Transverse colon (tissue), 4 donors: ENCODE measurements around the gene ITGA4.

Experiments
- CTCF ChIP-seq, 5 experiments: fragments of 200-600 bp in 3 of 5; fragments of 450-650 bp in 2 of 5; sonication (generic) in 3 of 5; IDR thresholded peaks; 1 replicate in 2 of 5; 2 replicates in 3 of 5; pipeline ENCODE4 v1.5.1; 2016 to 2017; ENCODE audit warnings: antibody characterized with exemption in 5 of 5, inconsistent platforms in 3 of 5, mild to moderate bottlenecking in 2 of 5, moderate library complexity in 1 of 5
- EP300 ChIP-seq: sonication (generic); formaldehyde crosslinking; IDR thresholded peaks from one replicate; pipeline ENCODE4 v1.6.1; 2017; ENCODE audit warnings: antibody characterized with exemption, low read depth
- POLR2A ChIP-seq: fragments of 450-650 bp; IDR thresholded peaks from one replicate; pipeline ENCODE4 v1.6.1; 2016; ENCODE audit warnings: antibody characterized with exemption, mild to moderate bottlenecking, moderate library complexity
- POLR2AphosphoS5 ChIP-seq, 3 donors: sonication (generic); formaldehyde crosslinking; IDR thresholded peaks; one replicate each; pipeline ENCODE4 v1.6.1; 2016; ENCODE audit warnings: antibody characterized with exemption in 3 of 3

GRCh38 chr2:181578829-181579228 is 121.6 kb downstream of the ITGA4 start:
- TF ChIP-seq CTCF (IDR thresholded peaks at IDR 0.05) (no peak), POLR2A (no peak), EP300 (no peak), POLR2AphosphoS5 (IDR thresholded peaks at IDR 0.05) (no peak)
